HG03039 (cell line): ENCODE measurements around the gene ATP2B3.

Source experiments
- ATAC-seq: cut with Tn5 transposase; IDR thresholded peaks from one replicate; pipeline ENCODE4 v1.9.1; 2021; ENCODE audit warnings: mild to moderate bottlenecking, moderate library complexity; ENCODE audit not compliant: unreplicated experiment

ATP2B3 gene

DNA sequence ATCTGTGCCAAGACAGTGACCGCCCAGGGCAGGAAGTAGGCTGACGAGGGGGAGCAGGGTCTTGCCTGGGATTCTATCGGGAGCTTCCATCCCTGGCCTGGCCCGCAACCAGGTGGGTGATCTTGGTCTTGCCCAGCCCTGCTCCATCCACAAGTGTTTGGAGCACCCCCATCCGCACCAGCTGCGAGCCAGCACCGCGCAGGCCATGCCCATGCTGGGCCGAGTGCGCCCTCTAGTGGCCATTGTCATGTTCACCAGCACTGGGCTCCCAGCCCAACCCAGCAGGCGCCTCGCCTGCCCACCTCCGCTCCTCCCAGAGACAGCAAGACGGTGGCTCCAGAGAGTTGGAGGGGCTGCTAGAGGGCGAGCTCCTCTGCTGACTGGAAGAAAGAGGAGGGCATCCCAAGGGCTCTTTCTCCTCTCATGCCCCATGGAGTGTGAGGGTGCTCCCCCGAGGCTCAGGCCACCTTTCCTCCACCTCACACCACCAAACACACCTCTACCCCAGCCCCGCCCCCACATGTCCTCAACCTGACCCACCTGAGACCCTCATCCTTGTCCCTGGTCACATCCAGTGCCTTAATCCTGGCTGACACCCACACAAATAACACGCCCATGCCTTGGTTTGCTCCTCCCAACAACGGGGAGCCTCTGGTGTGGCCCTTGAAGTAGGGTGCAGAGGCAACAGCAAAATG, 9.8 kb upstream of the ATP2B3 start:
- no peak for ATAC-seq

DNA sequence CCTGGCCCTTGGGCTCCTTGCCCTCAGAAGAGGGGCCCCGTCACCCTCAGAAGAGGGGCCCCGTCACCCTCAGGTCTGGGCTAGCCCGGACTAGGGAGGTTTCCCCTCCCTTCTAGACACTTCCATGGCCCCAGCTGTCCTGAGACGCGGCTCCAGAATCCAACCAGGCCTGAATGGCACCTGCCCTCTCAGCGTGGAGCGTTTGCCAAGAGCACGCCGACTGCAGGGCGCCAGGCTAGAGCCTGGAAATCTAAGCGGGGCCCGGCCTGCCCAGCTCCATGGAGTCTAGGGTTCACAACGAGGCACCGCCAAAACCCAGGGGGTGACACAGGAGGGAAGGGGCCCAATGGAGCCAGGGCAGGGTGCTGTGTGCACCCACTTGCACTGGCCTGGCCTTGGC, 7.8 kb upstream of the ATP2B3 start:
- no peak for ATAC-seq

GRCh38 chrX:153510383-153510782, 7.1 kb upstream of the ATP2B3 start:
- no peak for ATAC-seq

- no peak for ATAC-seq
Observed at GRCh38 chrX:153511784-153512500, 5.5 kb upstream of the ATP2B3 start.

DNA sequence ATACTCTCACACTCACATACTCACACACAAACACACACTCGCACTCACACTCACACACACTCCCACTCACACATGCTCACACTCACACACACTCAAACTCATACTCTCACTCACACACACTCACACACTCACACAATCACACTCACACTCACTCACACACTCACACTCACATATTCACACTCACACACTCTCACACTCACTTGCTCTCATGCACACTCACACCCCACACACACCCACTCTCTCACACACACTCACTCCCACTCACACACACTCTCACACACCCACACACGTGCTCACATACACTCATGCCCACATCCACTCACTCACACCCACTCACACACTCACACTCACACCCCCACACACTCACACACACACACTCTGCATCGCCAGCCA, 4.9 kb upstream of the ATP2B3 start:
- no peak for ATAC-seq

- no peak for ATAC-seq
Observed at GRCh38 chrX:153513265-153513664, 4.2 kb upstream of the ATP2B3 start.

- no peak for ATAC-seq
Observed at GRCh38 chrX:153514259-153514658, 3.2 kb upstream of the ATP2B3 start.

GRCh38 chrX:153515435-153515834, 2.0 kb upstream of the ATP2B3 start:
- no peak for ATAC-seq

DNA sequence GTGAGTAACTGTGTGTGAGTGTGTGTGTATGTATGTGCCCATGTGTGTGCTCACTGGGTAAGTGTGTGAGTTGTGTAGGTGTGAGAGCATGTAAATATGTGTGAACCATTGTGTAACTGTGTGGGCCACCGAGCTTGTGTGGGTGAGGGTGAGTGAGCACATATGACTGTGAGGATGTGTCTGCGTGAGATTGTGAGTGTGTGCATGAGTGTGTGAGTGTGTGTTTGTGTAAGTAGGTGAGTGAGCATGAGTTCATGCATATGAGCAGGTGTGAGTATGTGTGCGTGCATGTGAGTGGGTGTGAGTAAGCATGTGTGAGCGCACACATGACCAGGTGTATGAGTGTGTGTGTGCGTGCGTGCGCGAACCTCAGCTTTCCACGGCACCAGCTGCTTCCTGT, 1.4 kb upstream of the ATP2B3 start:
- no peak for ATAC-seq

- ATAC-seq: no peak
Observed at GRCh38 chrX:153517946-153518834, 748 bp downstream of the ATP2B3 start.

GRCh38 chrX:153519569-153520286, 2.3 kb downstream of the ATP2B3 start:
- ATAC-seq: no peak

- ATAC-seq: no peak
Observed at GRCh38 chrX:153520287-153520917, 3.0 kb downstream of the ATP2B3 start.

GRCh38 chrX:153521034-153521433, 3.6 kb downstream of the ATP2B3 start:
- no peak for ATAC-seq

- ATAC-seq: no peak
Observed at GRCh38 chrX:153522259-153522658, 4.8 kb downstream of the ATP2B3 start.

GRCh38 chrX:153523269-153523668, 5.8 kb downstream of the ATP2B3 start:
- no peak for ATAC-seq

GRCh38 chrX:153524234-153524633, 6.8 kb downstream of the ATP2B3 start:
- ATAC-seq: no peak

DNA sequence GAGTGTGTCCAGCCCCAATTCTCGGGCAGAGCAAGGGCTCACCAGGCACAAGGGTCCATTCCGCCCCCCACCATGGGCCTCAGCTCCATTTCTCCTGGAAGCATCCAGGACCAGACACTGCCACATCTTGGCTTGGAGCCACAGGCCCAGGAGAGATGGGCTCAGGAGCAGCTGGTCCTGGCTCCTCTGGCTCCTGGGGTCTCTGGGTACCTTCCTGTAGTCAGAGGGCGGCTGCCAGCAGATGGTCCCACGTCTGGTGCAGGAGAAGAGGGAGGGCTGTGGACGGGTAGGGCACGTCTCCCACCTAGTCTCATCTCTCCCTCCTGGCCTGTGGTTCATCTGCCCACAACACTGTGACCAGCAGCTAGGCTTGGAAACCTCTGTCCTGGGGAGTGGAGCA, 8.0 kb downstream of the ATP2B3 start:
- ATAC-seq: no peak

- no peak for ATAC-seq
Observed at GRCh38 chrX:153526042-153526441, 8.6 kb downstream of the ATP2B3 start.

GRCh38 chrX:153526801-153527200, 9.4 kb downstream of the ATP2B3 start:
- ATAC-seq: no peak

GRCh38 chrX:153527208-153527607, 9.8 kb downstream of the ATP2B3 start:
- ATAC-seq: no peak
